ENCODE data around the gene BEGAIN.

Gene BEGAIN

GRCh38 chr14:100615736-100616695 lies 28.8 kb upstream of the BEGAIN start:
- no peak for DNase-seq

GRCh38 chr14:100614803-100615202 lies 27.6 kb upstream of the BEGAIN start:
- DNase-seq = no peak

GRCh38 chr14:100612986-100613385 lies 25.8 kb upstream of the BEGAIN start:
- no peak for DNase-seq

- DNase-seq = no peak
These were observed 24.7 kb upstream of the BEGAIN start for GRCh38 chr14:100611811-100612480.

GRCh38 chr14:100610511-100611217 lies 23.4 kb upstream of the BEGAIN start:
- no peak for DNase-seq

GRCh38 chr14:100609941-100610391 lies 22.7 kb upstream of the BEGAIN start:
- DNase-seq = no peak

- DNase-seq = no peak
These were observed 22.2 kb upstream of the BEGAIN start for GRCh38 chr14:100609331-100609870.

- DNase-seq = no peak
These were observed 21.5 kb upstream of the BEGAIN start for GRCh38 chr14:100608586-100609330.

GRCh38 chr14:100608064-100608463 lies 20.8 kb upstream of the BEGAIN start:
- DNase-seq = no peak

GRCh38 chr14:100607611-100607956 lies 20.4 kb upstream of the BEGAIN start:
- DNase-seq = no peak

- no peak for DNase-seq
These were observed 19.7 kb upstream of the BEGAIN start for GRCh38 chr14:100606687-100607610.

GRCh38 chr14:100605706-100606686 lies 18.8 kb upstream of the BEGAIN start:
- DNase-seq = no peak

- DNase-seq = no peak
These were observed 18.0 kb upstream of the BEGAIN start for GRCh38 chr14:100605230-100605629.

GRCh38 chr14:100604709-100605108 lies 17.5 kb upstream of the BEGAIN start:
- no peak for DNase-seq

GRCh38 chr14:100604121-100604501 lies 16.9 kb upstream of the BEGAIN start:
- DNase-seq = no peak

GRCh38 chr14:100603341-100604120 lies 16.3 kb upstream of the BEGAIN start:
- DNase-seq = no peak

- no peak for DNase-seq
These were observed 15.5 kb upstream of the BEGAIN start for GRCh38 chr14:100602621-100603230.

- DNase-seq = no peak
These were observed 14.7 kb upstream of the BEGAIN start for GRCh38 chr14:100601914-100602313.

- no peak for DNase-seq
These were observed 13.8 kb upstream of the BEGAIN start for GRCh38 chr14:100601064-100601463.

Data from NCI-H1417 (cell line).